Loucy (cell line): ENCODE data around the gene TOX2.

ENCODE experiments used
- EZH2phosphoT487 ChIP-seq: fragments of 200-600 bp; IDR thresholded peaks from 2 replicates; pipeline ENCODE4 v1.6.1; 2018; ENCODE audit warnings: antibody characterized with exemption, mild to moderate bottlenecking, moderate library complexity, borderline replicate concordance
- TF ChIP-seq, protein P1 (sequence below): fragments of 200-600 bp; sonication (generic); conservative IDR thresholded peaks from 2 replicates; pipeline ENCODE4 v1.5.1; 2014; ENCODE audit warnings: mild to moderate bottlenecking, antibody characterized with exemption, low read length

GRCh38 chr20:43916073-43916880 lies 1.6 kb downstream of the TOX2 start:
- TF ChIP-seq, protein P1, sequence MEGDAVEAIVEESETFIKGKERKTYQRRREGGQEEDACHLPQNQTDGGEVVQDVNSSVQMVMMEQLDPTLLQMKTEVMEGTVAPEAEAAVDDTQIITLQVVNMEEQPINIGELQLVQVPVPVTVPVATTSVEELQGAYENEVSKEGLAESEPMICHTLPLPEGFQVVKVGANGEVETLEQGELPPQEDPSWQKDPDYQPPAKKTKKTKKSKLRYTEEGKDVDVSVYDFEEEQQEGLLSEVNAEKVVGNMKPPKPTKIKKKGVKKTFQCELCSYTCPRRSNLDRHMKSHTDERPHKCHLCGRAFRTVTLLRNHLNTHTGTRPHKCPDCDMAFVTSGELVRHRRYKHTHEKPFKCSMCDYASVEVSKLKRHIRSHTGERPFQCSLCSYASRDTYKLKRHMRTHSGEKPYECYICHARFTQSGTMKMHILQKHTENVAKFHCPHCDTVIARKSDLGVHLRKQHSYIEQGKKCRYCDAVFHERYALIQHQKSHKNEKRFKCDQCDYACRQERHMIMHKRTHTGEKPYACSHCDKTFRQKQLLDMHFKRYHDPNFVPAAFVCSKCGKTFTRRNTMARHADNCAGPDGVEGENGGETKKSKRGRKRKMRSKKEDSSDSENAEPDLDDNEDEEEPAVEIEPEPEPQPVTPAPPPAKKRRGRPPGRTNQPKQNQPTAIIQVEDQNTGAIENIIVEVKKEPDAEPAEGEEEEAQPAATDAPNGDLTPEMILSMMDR, result no peak
- TF ChIP-seq EZH2phosphoT487, result no peak
